Activated CD8-positive, alpha-beta memory T cell treated with anti-CD3 and anti-CD28 coated beads for 36 hours (primary cell): ENCODE results near the gene GNE. TPM values are rescaled to one million over a fixed set of nuclear protein-coding genes. Genes with fewer than 3 reads are reported as not detected.
"Not testable (repeated sequence)": the region's sequence is repeated elsewhere in the genome, so short reads cannot be mapped to it uniquely, and the experiment has no call there.

Experiments used
- CTCF ChIA-PET: fragments of 350-600 bp; sonication (Branson Sonifier 250); formaldehyde crosslinking; loops from one replicate; lab custom pipeline; 2021; ENCODE audit warnings: antibody characterized with exemption; lab: Charles Lee
- POLR2A ChIA-PET: fragments of 350-600 bp; sonication (Branson Sonifier 250); formaldehyde crosslinking; loops from one replicate; lab custom pipeline; 2021; ENCODE audit warnings: antibody characterized with exemption; lab: Charles Lee
- total RNA-seq, 2 experiments: library from RNA; stranded (reverse); gene quantifications; one replicate each; pipeline ENCODE4 v1.2.3, GENCODE V29; 2021

Gene GNE, protein sequence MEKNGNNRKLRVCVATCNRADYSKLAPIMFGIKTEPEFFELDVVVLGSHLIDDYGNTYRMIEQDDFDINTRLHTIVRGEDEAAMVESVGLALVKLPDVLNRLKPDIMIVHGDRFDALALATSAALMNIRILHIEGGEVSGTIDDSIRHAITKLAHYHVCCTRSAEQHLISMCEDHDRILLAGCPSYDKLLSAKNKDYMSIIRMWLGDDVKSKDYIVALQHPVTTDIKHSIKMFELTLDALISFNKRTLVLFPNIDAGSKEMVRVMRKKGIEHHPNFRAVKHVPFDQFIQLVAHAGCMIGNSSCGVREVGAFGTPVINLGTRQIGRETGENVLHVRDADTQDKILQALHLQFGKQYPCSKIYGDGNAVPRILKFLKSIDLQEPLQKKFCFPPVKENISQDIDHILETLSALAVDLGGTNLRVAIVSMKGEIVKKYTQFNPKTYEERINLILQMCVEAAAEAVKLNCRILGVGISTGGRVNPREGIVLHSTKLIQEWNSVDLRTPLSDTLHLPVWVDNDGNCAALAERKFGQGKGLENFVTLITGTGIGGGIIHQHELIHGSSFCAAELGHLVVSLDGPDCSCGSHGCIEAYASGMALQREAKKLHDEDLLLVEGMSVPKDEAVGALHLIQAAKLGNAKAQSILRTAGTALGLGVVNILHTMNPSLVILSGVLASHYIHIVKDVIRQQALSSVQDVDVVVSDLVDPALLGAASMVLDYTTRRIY
- 10 to 100 TPM; 14.4 to 15.5 TPM for total RNA-seq

DNA sequence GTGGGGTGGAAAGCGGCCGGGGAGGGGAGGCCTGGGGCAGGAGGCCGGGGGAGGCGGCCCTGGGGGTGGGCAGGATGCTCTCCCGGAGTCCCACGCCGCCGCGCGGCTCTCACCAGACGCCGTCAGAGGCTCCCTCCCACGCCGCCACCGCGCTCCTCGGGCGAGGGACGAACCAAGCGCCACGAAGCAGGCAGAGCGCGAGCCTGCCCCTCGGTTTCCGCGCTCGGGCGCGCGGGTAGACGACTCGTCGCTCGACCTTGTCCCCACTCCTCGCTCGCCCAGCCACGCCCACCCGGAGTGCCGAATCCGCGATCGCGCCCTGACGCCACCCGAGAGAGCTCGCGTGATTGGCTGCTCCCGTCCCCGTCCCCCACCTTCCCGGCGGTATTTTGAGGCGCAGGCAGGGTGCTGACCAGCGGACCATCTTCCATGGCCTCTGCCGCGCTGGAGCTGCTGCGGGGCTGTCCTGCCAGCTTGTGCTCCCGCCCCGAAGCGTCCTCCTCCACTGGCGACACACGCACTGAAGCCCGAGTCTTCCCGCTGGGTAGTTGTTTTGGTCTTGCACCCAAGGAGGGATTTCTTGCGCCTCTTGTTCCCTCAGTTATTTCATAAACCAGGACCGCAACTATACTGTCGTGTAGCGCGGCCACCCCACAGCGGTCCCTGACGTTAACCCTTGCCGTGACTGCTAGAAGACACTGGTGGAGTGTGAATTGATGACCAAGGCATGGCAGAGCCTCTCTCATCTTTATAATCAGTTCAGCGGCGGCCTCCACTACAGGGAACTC lies at the start of gene GNE:
Gene GNE, minus strand, starts transcription at position 241 of the 788 bp plus-strand sequence. CDS start 9,093 bp downstream, outside the sequence.
- POLR2A ChIA-PET: interaction anchor here (0.6 to 1.1 kb wide), 4 partner anchors 68 to 283 kb away, joined by 3 to 5 read pairs (median 4); partner anchors contain the start of genes CLTA and GLIPR2
- CTCF ChIA-PET: interaction anchor here (0.7 to 2.5 kb wide), 2 partner anchors 66 to 68 kb away, joined by 3 to 9 read pairs; partner anchors contain the start of gene CLTA

DNA sequence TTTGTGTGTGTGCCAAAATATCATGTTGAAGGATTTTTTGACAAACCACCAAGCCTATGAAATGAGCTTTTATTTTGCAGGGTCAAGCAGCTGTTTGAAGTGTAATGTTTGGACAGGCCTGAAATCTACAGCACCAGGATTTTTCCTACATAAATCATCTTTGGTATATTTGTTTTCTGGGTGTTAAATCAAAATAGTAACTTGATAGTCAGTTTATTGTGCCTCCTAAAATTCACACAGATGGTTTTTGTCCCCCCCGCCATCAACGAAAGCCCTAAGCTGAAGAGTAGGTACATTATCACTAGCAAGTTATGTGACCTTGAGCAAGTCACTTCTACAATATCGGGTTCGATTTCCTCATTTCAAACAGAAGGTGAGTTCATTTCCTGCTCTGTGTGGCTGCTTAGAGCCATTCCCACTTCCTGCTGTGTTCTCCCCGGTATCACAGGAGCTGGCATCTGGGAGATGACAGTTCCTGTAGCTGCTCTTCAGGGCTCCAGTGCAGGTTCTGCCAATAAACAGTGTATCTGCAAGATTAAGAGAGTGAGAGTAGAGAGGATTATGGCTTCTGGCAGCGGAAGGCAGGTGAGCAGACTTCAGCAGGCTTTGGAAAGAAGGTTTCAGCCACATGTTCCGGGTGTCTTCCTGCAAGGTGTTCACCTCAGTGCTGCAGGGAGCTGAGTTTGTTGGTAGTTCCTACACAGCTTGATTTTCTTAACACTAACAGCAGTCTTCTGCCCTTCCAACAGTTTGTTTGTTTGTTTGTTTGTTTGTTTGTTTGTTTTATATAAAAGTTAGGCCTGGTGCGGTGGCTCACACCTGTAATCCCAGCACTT lies 48.4 kb upstream of the GNE start:
- POLR2A ChIA-PET: no interaction called here
- CTCF ChIA-PET: interaction anchor here (1.0 kb wide), 1 partner anchor 215 kb away, joined by 3 read pairs; no protein-coding TSS in a partner anchor

DNA sequence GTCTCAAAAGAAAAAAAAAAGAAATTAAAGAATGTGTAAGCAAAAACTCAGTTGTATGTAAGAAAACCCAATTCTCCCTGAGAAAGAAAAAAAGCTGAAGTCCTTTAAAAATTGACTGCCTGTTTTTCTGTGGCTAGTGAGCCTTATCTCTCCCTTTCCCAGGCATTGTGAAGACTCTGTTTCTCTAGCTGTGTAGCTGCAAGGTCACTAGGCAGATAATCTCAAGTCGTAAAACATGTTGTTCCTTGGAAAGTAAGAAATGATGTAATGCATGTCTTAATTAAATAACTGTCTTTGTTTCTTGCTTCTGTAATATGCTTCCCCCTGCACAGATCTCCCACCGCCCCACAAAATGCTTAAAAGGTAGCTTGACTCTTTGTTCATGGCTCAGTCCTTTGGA lies 46.1 kb upstream of the GNE start:
- POLR2A ChIA-PET, CTCF ChIA-PET: not testable (repeated sequence)

DNA sequence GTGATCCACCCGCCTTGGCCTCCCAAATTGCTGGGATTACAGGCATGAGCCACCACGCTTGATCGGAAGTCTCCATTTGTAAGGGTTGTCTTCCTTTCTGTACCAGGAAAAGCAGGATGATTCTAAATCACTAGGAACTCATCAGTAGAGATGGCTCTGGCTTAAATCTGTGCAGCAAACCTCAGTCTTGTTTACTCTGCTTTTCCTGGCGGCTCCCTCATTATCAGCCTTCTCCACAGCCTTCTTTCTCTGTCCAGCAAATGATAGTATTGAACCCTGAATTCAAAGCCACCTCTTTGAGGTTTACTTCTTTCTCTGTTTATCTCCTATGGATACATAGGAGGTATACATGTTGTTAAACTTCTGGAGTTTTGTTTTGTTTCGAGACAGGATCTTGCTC lies 43.0 kb upstream of the GNE start:
- POLR2A ChIA-PET: no interaction called here
- CTCF ChIA-PET: no interaction called here

DNA sequence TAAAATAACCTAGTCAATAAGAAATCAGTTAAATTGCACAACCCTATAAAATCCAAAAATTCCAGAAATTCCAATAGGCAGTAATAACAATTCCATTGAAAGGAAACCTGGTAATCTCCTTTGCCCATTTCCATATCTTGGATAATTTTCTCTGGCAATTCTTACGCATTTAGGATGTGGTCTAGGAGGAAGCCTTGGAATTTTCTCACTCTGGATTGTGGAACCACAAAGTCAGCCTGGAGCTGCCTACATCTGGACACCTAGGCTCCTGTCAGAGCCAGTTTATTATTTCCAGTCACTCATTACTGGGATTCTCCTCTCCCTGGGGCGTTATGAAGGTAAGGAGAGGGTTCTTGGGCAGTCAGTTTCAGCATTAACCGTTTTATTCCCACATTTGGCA lies 40.3 kb upstream of the GNE start:
- ChIA-PET POLR2A (no interaction called here), CTCF (no interaction called here)

DNA sequence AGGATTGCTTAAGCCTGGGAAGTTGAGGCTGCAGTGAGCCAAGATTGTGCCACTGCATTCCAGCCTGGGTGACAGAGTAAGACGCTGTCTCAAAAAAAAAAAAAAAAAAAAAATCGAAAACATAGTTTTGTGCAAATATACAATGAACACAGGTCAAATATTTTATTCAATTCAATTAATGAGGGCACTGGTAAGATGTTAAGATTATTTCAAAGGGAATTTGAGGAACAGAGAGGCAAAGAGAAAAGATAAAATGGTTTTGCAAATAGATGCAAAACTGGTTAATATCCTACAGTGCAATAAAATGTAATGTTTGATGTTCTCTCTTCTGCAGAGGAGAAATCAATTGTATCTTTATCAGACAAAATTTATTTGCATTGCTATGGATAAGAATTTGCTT lies 39.5 kb upstream of the GNE start:
- ChIA-PET CTCF (no interaction called here), POLR2A (no interaction called here)

DNA sequence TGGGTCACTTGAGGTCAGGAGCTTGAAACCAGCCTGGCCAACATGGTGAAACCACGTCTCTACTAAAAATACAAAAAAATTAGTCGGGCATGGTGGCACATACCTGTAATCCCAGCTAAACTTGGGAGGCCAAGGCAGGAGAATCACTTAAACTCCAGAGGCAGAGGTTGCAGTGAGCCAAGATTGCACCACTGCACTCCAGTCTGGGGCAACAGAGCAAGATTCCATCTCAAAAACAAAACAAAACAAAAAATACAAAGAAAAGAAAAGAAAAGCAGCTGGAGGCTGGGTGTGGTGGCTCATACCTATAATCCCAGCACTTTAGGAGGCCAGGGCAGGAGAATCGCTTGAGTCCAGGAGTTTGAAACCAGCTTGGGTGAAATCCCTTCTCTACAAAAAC lies 36.7 kb upstream of the GNE start:
- CTCF ChIA-PET, POLR2A ChIA-PET: not testable (repeated sequence)

DNA sequence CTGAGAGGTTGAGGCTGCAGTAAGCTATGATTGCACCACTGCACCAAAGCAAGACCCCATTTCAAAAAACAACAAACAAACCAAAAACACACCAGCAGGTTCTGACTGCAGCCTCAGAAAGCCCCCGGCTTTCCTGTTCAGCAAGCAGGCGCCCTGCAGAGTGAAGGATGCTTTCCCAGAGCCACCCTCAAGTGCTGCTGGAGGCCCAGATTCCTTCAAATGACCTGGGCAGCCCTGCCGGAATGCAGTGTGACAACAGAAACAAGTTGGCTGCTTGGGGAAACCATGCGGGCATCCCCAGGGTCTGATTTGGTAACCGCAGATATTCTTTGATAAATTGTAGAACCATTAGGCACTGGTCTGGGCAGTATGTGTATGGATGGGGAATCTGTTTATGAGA lies 35.7 kb upstream of the GNE start:
- POLR2A ChIA-PET: no interaction called here
- CTCF ChIA-PET: no interaction called here

DNA sequence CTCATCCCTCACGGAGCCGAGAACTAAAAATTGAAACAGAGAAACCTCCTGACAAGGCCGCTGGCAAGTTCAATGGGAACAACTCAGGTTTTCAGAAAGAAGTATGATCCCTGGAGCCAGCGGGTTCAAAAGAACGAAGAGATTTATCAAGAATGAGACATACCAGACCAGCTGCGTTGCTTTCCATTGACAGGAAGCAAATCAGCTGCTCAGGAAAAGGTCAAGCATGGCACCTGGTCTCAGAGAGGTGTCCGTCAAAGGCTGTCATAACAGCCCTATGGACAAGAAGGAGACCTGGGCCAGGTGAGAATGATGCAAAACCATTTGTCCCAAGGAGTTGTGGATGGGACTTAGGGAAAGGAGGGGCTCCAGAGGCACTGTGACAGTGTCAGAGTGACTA lies 34.9 kb upstream of the GNE start:
- POLR2A ChIA-PET: no interaction called here
- CTCF ChIA-PET: no interaction called here

DNA sequence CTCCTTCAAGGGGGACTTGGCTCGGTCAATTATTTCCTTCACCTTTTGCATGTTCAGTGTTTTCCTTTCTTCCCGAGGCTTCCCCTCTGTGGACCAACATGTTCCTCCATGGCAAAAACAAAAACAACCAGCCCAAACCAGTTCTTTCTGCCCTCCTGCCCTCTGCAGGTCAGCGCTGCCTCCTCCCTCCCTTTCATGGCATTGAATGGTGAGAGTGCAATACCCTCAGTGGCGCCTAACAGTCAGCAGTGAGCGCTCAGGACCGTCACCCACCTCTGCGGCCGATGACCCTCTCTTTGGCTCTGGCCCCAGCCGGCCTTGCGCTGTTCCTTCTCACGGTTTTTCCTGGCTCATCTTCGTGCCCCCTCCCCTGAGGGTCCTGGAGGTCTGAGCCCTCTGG lies 34.4 kb upstream of the GNE start:
- ChIA-PET POLR2A (no interaction called here), CTCF (no interaction called here)

DNA sequence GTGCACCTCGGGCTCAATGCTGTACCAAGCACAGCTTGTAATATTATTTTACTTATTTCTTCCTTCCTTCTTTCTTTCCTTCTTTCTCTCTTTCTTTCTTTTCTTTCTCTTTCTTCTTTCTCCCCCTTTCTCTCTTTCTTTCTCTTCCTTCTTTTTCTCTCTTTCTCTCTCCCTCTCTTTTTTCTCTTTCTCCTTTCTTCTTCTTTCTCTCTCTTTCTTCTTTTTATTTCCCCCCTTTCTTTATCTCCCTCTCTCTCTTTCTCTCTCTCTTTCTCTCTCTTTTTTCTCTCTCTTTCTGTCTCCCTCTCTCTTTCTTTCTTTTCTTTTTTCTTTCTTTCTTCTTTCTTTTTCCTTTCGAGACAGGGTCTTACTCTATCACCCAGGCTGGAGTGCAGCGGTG lies 32.7 kb upstream of the GNE start:
- POLR2A ChIA-PET: no interaction called here
- CTCF ChIA-PET: interaction anchor here (0.5 to 0.6 kb wide), 2 partner anchors 17 to 283 kb away, joined by 3 read pairs; no protein-coding TSS in a partner anchor

DNA sequence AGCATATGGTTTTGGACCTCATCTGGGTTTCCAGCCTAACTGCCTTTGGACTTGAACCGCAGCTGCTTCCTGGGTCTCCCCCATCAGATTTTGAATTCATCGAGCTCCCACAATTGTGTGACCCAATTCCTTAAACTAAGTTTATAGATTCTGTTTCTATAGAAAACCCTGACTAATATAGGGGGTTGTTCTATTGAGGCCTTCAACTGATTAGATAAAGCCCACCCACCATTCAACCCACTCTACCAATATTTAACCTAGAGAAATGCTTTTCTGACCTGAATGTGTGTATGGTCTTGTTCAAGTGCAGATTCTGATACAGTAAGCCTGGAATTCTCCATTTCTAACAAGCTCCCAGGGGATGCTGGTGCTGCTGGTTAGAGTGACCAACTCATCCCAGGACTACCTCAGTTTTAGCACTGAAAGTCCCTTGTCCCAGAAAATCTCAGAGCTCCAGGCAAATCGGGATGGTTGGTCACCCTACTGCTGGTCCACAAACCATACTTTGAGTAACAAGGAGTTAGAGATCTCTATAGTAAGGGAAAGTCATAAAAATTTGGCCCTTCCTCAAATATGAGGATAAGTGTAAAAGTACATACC lies 31.7 kb upstream of the GNE start:
- ChIA-PET CTCF (no interaction called here), POLR2A (no interaction called here)

DNA sequence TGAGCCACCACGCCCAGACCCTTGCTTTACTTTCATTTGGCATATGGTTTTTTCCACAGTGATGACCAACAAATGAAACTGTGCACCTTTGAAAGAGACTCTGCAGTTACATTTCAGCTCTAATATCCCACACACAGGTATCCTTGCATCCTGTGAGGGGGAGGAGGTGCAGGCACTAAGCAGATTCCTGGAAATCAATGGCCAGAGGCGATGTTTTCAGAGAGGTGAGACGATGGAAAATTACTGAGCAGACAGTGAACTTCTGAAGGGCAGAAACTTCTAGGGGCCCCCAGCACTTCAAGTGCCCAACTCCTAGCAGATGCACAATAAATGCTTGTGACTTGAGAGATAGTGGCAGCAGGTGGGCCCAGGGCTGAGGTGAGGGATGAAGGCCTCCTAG lies 29.8 kb upstream of the GNE start:
- ChIA-PET POLR2A (no interaction called here), CTCF (interaction anchor here (0.9 kb wide), 1 partner anchor 11 kb away, joined by 3 read pairs; no protein-coding TSS in a partner anchor)

DNA sequence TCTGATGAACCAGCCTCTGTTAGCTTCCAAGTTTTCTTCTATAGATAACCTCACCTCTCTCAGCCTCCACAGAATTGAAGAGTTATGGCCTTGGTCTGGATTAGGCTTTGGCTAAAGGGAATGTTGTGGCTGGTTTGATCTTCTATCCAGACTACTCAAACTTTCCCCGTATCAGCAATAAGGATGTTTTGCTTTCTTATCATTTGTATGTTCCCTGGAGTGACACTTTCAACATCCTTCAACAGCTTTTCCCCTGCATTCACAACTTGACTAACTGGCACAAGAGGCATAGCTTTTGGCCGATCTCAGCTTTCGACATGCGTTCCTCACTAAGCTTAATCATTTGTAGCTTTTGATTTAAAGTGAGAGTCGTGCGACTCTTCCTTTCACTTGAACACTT lies 28.1 kb upstream of the GNE start:
- POLR2A ChIA-PET: interaction anchor here (0.7 kb wide), 1 partner anchor 381 kb away, joined by 3 read pairs; no protein-coding TSS in a partner anchor
- CTCF ChIA-PET: no interaction called here

DNA sequence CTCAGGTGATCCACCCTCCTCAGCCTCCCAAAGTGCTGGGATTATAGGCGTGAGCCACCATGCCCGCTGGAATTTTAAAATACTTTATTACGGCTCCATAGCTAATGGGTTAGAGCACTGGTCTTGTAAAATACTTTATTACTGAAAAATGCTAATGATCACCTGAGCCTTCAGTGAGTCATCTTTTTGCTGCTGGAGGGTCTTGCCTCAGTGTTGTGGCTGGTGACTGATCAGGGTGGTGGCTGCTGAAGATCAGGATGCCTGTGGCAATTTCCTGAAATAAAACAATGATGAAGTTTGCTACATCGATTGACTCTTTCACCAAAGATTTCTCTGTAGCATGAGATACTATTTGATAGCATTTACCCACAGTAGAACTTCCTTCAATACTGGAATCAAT lies 26.0 kb upstream of the GNE start:
- ChIA-PET CTCF (no interaction called here), POLR2A (no interaction called here)

DNA sequence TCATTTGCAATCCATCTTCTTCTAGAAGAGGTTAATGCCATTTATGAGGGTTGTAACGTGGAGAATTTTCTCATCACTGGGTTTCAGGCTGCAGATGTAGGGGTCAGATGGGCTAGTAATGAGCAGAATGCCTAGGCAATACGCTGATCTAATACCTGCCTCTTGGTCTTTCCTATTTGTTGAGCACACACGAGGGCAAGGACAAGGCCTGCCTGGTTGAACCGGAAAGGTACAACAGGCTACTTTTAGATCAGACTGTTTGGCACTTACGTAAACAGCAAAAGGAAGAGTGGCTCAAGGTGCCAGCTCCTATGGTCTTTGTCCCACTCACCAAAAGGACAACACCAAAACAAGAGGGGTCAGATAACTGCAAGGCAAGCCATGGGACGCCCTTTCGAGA lies 24.0 kb upstream of the GNE start:
- ChIA-PET CTCF (no interaction called here), POLR2A (no interaction called here)

DNA sequence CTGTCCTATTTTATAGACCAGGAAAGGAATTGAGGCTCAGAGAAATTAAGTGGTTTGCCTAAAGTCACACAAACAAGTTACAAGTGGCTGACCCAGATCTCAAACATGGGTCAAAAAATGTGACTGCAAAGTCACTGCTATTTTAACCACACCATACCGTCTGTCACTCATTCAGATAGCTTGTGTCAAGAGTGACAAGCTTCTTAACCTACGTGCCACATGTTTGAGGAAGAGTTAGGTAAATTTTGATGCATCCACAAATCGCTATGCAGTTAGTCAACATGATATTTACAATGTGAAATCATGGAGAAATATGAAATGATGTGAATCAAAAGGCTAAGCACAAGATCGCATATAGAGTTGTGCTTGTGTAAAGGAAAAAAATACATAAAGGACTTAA lies 22.7 kb upstream of the GNE start:
- CTCF ChIA-PET: no interaction called here
- POLR2A ChIA-PET: no interaction called here

DNA sequence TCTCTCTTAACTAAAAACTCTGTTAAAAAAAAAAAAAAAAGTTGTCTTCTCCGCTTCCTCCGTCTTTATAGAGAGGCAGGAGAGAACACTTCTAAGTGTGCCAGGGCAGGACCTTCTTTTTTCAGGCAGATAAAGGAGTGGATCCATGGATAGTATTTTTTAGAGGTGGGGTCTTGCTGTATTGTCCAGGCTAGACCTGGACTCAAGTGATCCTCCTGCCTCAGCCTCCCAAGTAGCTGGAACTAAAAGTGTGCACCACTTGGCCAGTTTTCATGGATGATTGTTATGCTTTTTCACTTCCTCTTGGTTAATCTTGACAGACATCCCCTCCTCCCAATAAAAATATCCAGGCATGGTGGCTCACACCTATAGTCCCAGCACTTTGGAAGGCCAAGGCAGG lies 20.0 kb upstream of the GNE start:
- ChIA-PET POLR2A (no interaction called here), CTCF (no interaction called here)
